ENCODE measurements around the gene ROR2.

DNA sequence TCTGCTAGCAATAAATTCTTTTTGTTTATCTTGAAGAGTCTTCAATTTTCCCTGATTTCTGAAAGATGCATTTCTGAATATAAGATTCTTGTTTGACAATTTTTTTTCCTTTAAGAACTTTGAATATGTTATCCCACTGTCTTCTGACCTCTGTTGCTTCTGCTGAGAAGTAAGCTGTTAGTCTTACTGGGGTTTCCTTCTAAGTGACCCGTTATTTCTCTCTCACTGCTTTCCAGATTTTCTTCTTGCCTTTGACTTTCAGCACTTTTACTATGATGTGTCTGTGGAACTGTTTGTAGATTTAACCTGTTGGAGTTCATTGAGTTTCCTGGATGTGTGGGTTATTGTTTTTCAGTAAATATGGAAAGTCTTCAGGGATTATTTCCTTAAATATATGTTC, 321.1 kb downstream of the ROR2 start:
- TF ChIP-seq TARDBP (IDR thresholded peaks at IDR 0.05): no peak
- no peak for TF ChIP-seq BHLHE40 (IDR thresholded peaks at IDR 0.05; ENCODE audit: borderline replicate concordance)
- no peak for TF ChIP-seq SP1 (IDR thresholded peaks at IDR 0.05)
- TF ChIP-seq SUZ12 (IDR thresholded peaks at IDR 0.05): no peak
- no peak for TF ChIP-seq FOXM1 (IDR thresholded peaks at IDR 0.05; ENCODE audit: borderline replicate concordance)
- no peak for TF ChIP-seq FOXK2 (IDR thresholded peaks at IDR 0.05)

Data from HEK293T (cell line).